HepG2 (cell line): ENCODE data around the gene STARD13. TPM values are rescaled to one million over a fixed set of nuclear protein-coding genes. Genes with fewer than 3 reads are reported as not detected.

Experiments
- ARHGAP35 ChIP-seq: sonication (generic); formaldehyde crosslinking; IDR thresholded peaks from 2 replicates; pipeline ENCODE4 v1.9.0; 2022; ENCODE audit warnings: mild to moderate bottlenecking, inconsistent platforms, moderate library complexity, missing genetic modification reagents, borderline replicate concordance
- CENPX ChIP-seq: sonication (generic); formaldehyde crosslinking; IDR thresholded peaks from 2 replicates; pipeline ENCODE4 v1.9.0; 2021; ENCODE audit warnings: mild to moderate bottlenecking, missing genetic modification reagents, moderate library complexity
- HMG20A ChIP-seq: IDR thresholded peaks from 2 replicates; pipeline ENCODE4 v1.6.1; 2016; ENCODE audit warnings: borderline replicate concordance
- JARID2 ChIP-seq: sonication (generic); formaldehyde crosslinking; IDR thresholded peaks from 2 replicates; pipeline ENCODE4 v1.8.1; 2023; ENCODE audit warnings: missing genetic modification reagents, inconsistent platforms; ENCODE audit not compliant: insufficient replicate concordance
- KDM1A ChIP-seq: IDR thresholded peaks from 2 replicates; pipeline ENCODE4 v1.6.1; 2016; ENCODE audit warnings: missing compliant biosample characterization
- KLF6 ChIP-seq: IDR thresholded peaks from 2 replicates; pipeline ENCODE4 v1.8.0; 2016; ENCODE audit warnings: missing biosample characterization, missing genetic modification reagents
- MYNN ChIP-seq: sonication (generic); formaldehyde crosslinking; IDR thresholded peaks from 2 replicates; pipeline ENCODE4 v1.4.0; 2020; ENCODE audit warnings: mild to moderate bottlenecking, low read depth, missing genetic modification reagents
- NCOA2 ChIP-seq: sonication (generic); formaldehyde crosslinking; IDR thresholded peaks from 2 replicates; pipeline ENCODE4 v1.8.0; 2022; ENCODE audit warnings: inconsistent platforms
- NFE2 ChIP-seq: sonication (generic); formaldehyde crosslinking; IDR thresholded peaks from 2 replicates; pipeline ENCODE4 v1.4.0; 2020; ENCODE audit warnings: missing genetic modification reagents
- SP2 ChIP-seq: sonication (generic); formaldehyde crosslinking; IDR thresholded peaks from 2 replicates; pipeline ENCODE4 v1.5.1; 2020; ENCODE audit warnings: mild to moderate bottlenecking, missing genetic modification reagents
- TCF7 ChIP-seq: sonication (generic); IDR thresholded peaks from 2 replicates; pipeline ENCODE4 v1.6.1; 2016; ENCODE audit warnings: antibody characterized with exemption, low read depth
- TCF7L2 ChIP-seq: IDR thresholded peaks from 2 replicates; pipeline ENCODE4 v1.6.1; 2011; ENCODE audit warnings: mild to moderate bottlenecking, low read depth, low read length, moderate library complexity
- THAP8 ChIP-seq: sonication (generic); formaldehyde crosslinking; IDR thresholded peaks from 2 replicates; pipeline ENCODE4 v1.5.1; 2020; ENCODE audit warnings: missing genetic modification reagents, mild to moderate bottlenecking, borderline replicate concordance
- ZFY ChIP-seq: sonication (generic); formaldehyde crosslinking; IDR thresholded peaks from 2 replicates; pipeline ENCODE4 v1.4.0; 2020; ENCODE audit warnings: missing genetic modification reagents
- ZMAT3 ChIP-seq: sonication (generic); formaldehyde crosslinking; conservative IDR thresholded peaks from 2 replicates; pipeline ENCODE4 v1.7.0; 2021; ENCODE audit warnings: missing genetic modification reagents
- ZNF101 ChIP-seq: sonication (generic); formaldehyde crosslinking; IDR thresholded peaks from 2 replicates; pipeline ENCODE4 v1.4.0; 2020; ENCODE audit warnings: mild to moderate bottlenecking, low read depth, missing genetic modification reagents, borderline replicate concordance
- ZNF280B ChIP-seq: sonication (generic); formaldehyde crosslinking; IDR thresholded peaks from 2 replicates; pipeline ENCODE4 v1.5.0; 2020; ENCODE audit warnings: missing genetic modification reagents, mild to moderate bottlenecking, borderline replicate concordance
- ZNF354B ChIP-seq: sonication (generic); formaldehyde crosslinking; IDR thresholded peaks from 2 replicates; pipeline ENCODE4 v1.8.0; 2022; ENCODE audit warnings: mild to moderate bottlenecking, missing genetic modification reagents
- ZNF414 ChIP-seq: sonication (generic); formaldehyde crosslinking; IDR thresholded peaks from 2 replicates; pipeline ENCODE4 v1.5.0; 2020; ENCODE audit warnings: missing genetic modification reagents
- ZNF552 ChIP-seq: sonication (generic); formaldehyde crosslinking; IDR thresholded peaks from 2 replicates; pipeline ENCODE4 v1.9.0; 2022; ENCODE audit warnings: missing genetic modification reagents, mild to moderate bottlenecking, borderline replicate concordance
- ZNF562 ChIP-seq: sonication (generic); formaldehyde crosslinking; IDR thresholded peaks from 2 replicates; pipeline ENCODE4 v1.8.0; 2022; ENCODE audit warnings: missing genetic modification reagents, borderline replicate concordance
- ZNF607 ChIP-seq: sonication (generic); formaldehyde crosslinking; IDR thresholded peaks from 2 replicates; pipeline ENCODE4 v1.5.1; 2020; ENCODE audit warnings: missing genetic modification reagents, mild to moderate bottlenecking, borderline replicate concordance
- ZNF639 ChIP-seq: conservative IDR thresholded peaks from 2 replicates; pipeline ENCODE4 v1.6.1; 2018; ENCODE audit warnings: missing genetic modification reagents
- ZNF773 ChIP-seq: sonication (generic); formaldehyde crosslinking; IDR thresholded peaks from 2 replicates; pipeline ENCODE4 v1.4.0; 2020; ENCODE audit warnings: missing genetic modification reagents, borderline replicate concordance
- ZSCAN5A ChIP-seq: sonication (generic); formaldehyde crosslinking; IDR thresholded peaks from 2 replicates; pipeline ENCODE4 v1.8.0; 2022; ENCODE audit warnings: mild to moderate bottlenecking, missing genetic modification reagents, borderline replicate concordance
- polyA plus RNA-seq, 8 experiments: library from polyadenylated mRNA; depleted of rRNA in 3 of 8; stranded (reverse) in 7 of 8; unstranded in 1 of 8; fragments of >200 nt; fragmentation: Illumina TruSeq in 4 of 8; extraction: Trizol in 4 of 8; gene quantifications; 2 replicates each; pipeline versions ENCODE4 v1.2.1 to v1.2.3, GENCODE V29; 2011 to 2016; ENCODE audit warnings: low read depth in 4 of 8, missing spikeins in 1 of 8, mixed read lengths in 1 of 8; ENCODE audit not compliant: insufficient read depth in 1 of 8
- total RNA-seq, 5 experiments: library from RNA; depleted of rRNA; stranded (reverse); fragments of >200 nt; fragmentation: Illumina TruSeq; extraction: Trizol; gene quantifications; 2 replicates each; pipeline ENCODE4 v1.2.3, GENCODE V29; 2016; ENCODE audit warnings: low read depth in 1 of 5

Gene STARD13
- total and polyA plus RNA-seq, 2 of the 13 experiments (the other 11 are each of a cell fraction or from before 2014, with no cell fraction given), result 12.8 to 14.3 TPM

GRCh38 chr13:33285420-33286124 is at the start of gene STARD13 (continued):
- 0 out of 2 replicates have a peak, but pooled peaks have one; percentile 21 for TF ChIP-seq ZSCAN5A (CRISPR knock-in tag)
- no peak for TF ChIP-seq ZNF101 (CRISPR knock-in tag)
- no peak; the same call in 1 of the 2 replicates for TF ChIP-seq NCOA2
- TF ChIP-seq ZNF354B (CRISPR knock-in tag), result no peak
- TF ChIP-seq KLF6 (CRISPR knock-in tag), result no peak
- no peak for TF ChIP-seq KDM1A
- TF ChIP-seq TCF7, result no peak
- no peak for TF ChIP-seq ZNF280B (CRISPR knock-in tag)
- TF ChIP-seq ZNF552 (CRISPR knock-in tag), result no peak
- TF ChIP-seq ZNF607 (CRISPR knock-in tag), result no peak
- TF ChIP-seq THAP8 (CRISPR knock-in tag), result no peak
- no peak for TF ChIP-seq HMG20A
- no peak for TF ChIP-seq ARHGAP35 (CRISPR knock-in tag)
- peak; percentile 79; the same call in 1 of the 2 replicates for TF ChIP-seq ZNF414
- no peak for TF ChIP-seq ZNF773 (CRISPR knock-in tag)
- no peak for TF ChIP-seq ZFY (CRISPR knock-in tag)
- no peak for TF ChIP-seq JARID2 (CRISPR knock-in tag)
- TF ChIP-seq ZNF562, result no peak
- no peak for TF ChIP-seq NFE2 (CRISPR knock-in tag)
- TF ChIP-seq MYNN (CRISPR knock-in tag), result no peak
- no peak for TF ChIP-seq CENPX (CRISPR knock-in tag)
- TF ChIP-seq ZNF639 (CRISPR knock-in tag), result no peak
- no peak for TF ChIP-seq TCF7L2
- TF ChIP-seq SP2, result no peak
- no peak for TF ChIP-seq ZMAT3 (CRISPR knock-in tag)
